ENCODE measurements around the gene GABRR2.
A peak's percentile ranks its signal among the peaks of the same experiment; 100 is the strongest.

The GABRR2 gene

GRCh38 chr6:89350281-89350966 is 35.3 kb upstream of the GABRR2 start:
- Histone ChIP-seq H3F3A (ENCODE audit: insufficient read depth) (peaks cover 53% of the 10 kb centered on the region), H3K9me3 (ENCODE audit: insufficient read depth, low read length) (no peaks in the 10 kb centered on the region), H3K27ac (ENCODE audit: low read depth, low read length) (peak overlapping the region; percentile 100), H3K36me3 (ENCODE audit: low read length) (peaks cover 26% of the 10 kb centered on the region), H3K4me3 (ENCODE audit: insufficient read depth, low read length, poor library complexity, severe bottlenecking) (peak overlapping the region; percentile 96), H2AFZ (ENCODE audit: low read depth, low read length, severe bottlenecking) (no peak overlapping the region), H4K20me1 (ENCODE audit: low read depth, low read length) (peaks cover 38% of the 10 kb centered on the region), H3K9ac (ENCODE audit: low read length) (peak overlapping the region; percentile 97), H3K9me2 (replicated peaks; ENCODE audit: insufficient read depth, low read length) (no peaks in the 10 kb centered on the region), H3K27me3 (ENCODE audit: low read length) (no peaks in the 10 kb centered on the region), H3K4me2 (ENCODE audit: low read depth, low read length, poor library complexity, severe bottlenecking) (peak overlapping the region; percentile 100), H3K79me2 (ENCODE audit: insufficient read depth, low read length) (peaks cover 89% of the 10 kb centered on the region)
- TF ChIP-seq EZH2phosphoT487 (conservative IDR thresholded peaks at IDR 0.05; ENCODE audit: low read length) (no peak), CTCF (IDR thresholded peaks at IDR 0.05; ENCODE audit: insufficient read depth, low read length, poor library complexity, severe bottlenecking) (no peak)

GRCh38 chr6:89348372-89348771 is 33.3 kb upstream of the GABRR2 start:
- H3K9ac ChIP-seq (ENCODE audit: low read length) = peak overlapping the region; percentile 97

GRCh38 chr6:89347825-89348224 is 32.7 kb upstream of the GABRR2 start:
- peak overlapping the region; percentile 100 for H3K4me2 ChIP-seq (ENCODE audit: low read depth, low read length, poor library complexity, severe bottlenecking)
- peaks cover 44% of the 10 kb centered on the region for H4K20me1 ChIP-seq (ENCODE audit: low read depth, low read length)
- H3K9me3 ChIP-seq (ENCODE audit: insufficient read depth, low read length) = no peaks in the 10 kb centered on the region
- peaks cover 100% of the 10 kb centered on the region for H3K79me2 ChIP-seq (ENCODE audit: insufficient read depth, low read length)
- H2AFZ ChIP-seq (ENCODE audit: low read depth, low read length, severe bottlenecking) = no peak overlapping the region
- peak overlapping the region; percentile 97 for H3K9ac ChIP-seq (ENCODE audit: low read length)
- H3K9me2 ChIP-seq (replicated peaks; ENCODE audit: insufficient read depth, low read length) = no peaks in the 10 kb centered on the region
- H3K27me3 ChIP-seq (ENCODE audit: low read length) = no peaks in the 10 kb centered on the region
- peak overlapping the region; percentile 100 for H3K27ac ChIP-seq (ENCODE audit: low read depth, low read length)
- peaks cover 33% of the 10 kb centered on the region for H3K36me3 ChIP-seq (ENCODE audit: low read length)
- TF ChIP-seq CTCF (IDR thresholded peaks at IDR 0.05; ENCODE audit: insufficient read depth, low read length, poor library complexity, severe bottlenecking) (no peak), EZH2phosphoT487 (conservative IDR thresholded peaks at IDR 0.05; ENCODE audit: low read length) (no peak)
- H3K4me3 ChIP-seq (ENCODE audit: insufficient read depth, low read length, poor library complexity, severe bottlenecking) = peak overlapping the region; percentile 96
- peaks cover 38% of the 10 kb centered on the region for H3F3A ChIP-seq (ENCODE audit: insufficient read depth)

More at GRCh38 chr6:89348372-89348771, 33.3 kb upstream of the GABRR2 start:
- peaks cover 41% of the 10 kb centered on the region for H3F3A ChIP-seq (ENCODE audit: insufficient read depth)
- H2AFZ ChIP-seq (ENCODE audit: low read depth, low read length, severe bottlenecking) = no peak overlapping the region
- H3K79me2 ChIP-seq (ENCODE audit: insufficient read depth, low read length) = peaks cover 100% of the 10 kb centered on the region
- H3K27ac ChIP-seq (ENCODE audit: low read depth, low read length) = peak overlapping the region; percentile 100
- H4K20me1 ChIP-seq (ENCODE audit: low read depth, low read length) = peaks cover 43% of the 10 kb centered on the region
- peaks cover 31% of the 10 kb centered on the region for H3K36me3 ChIP-seq (ENCODE audit: low read length)
- no peaks in the 10 kb centered on the region for H3K27me3 ChIP-seq (ENCODE audit: low read length)
- H3K4me3 ChIP-seq (ENCODE audit: insufficient read depth, low read length, poor library complexity, severe bottlenecking) = peak overlapping the region; percentile 96
- H3K9me2 ChIP-seq (replicated peaks; ENCODE audit: insufficient read depth, low read length) = no peaks in the 10 kb centered on the region
- H3K9me3 ChIP-seq (ENCODE audit: insufficient read depth, low read length) = no peaks in the 10 kb centered on the region
- no peak for TF ChIP-seq CTCF (IDR thresholded peaks at IDR 0.05; ENCODE audit: insufficient read depth, low read length, poor library complexity, severe bottlenecking)
- TF ChIP-seq EZH2phosphoT487 (conservative IDR thresholded peaks at IDR 0.05; ENCODE audit: low read length) = no peak
- H3K4me2 ChIP-seq (ENCODE audit: low read depth, low read length, poor library complexity, severe bottlenecking) = peak overlapping the region; percentile 100
